Cortex of kidney (tissue), 1 donor: Measurements from ENCODE around the gene ACOT11.

Experiments used
- DNase-seq: peaks from one replicate; lab custom pipeline; 2025; lab: John Stamatoyannopoulos, UW

Gene ACOT11

DNA sequence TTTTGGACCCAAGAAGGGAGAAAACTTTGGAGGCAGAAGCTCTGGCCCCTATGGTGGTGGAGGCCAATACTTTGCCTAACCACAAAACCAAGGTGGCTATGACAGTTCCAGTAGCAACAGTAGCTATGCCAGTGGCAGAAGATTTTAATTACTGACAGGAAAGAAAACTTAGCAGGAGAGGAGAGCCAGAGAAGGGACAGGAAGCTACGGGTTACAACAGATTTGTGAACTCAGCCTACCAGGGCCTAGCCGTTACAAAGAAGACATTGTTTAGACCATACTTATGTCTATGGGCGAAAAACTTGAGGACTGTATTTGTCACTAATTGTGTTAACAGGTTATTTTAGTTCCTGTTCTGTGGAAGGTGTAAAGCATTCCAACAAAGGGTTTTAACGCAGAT is 10.4 kb upstream of the ACOT11 start:
- DNase-seq, result no peak

DNA sequence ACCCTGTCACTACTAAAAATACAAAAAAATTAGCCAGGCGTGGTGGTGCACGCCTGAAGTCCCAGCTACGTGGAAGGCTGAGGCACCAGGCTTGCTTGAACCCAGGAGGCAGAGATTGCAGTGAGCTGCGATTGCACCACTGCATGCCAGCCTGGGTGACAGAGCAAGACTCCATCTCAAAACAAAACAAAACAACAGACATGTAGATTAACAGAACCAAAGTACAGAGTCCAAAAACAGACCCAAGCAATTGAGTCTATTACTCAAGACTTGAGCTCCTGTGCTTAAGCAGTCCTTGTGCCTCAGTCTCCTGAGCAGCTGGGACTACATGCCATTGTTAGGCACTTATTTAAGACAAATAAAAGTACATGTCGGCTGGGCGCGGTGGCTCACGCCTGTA is 9.5 kb upstream of the ACOT11 start:
- DNase-seq, result no peak

DNA sequence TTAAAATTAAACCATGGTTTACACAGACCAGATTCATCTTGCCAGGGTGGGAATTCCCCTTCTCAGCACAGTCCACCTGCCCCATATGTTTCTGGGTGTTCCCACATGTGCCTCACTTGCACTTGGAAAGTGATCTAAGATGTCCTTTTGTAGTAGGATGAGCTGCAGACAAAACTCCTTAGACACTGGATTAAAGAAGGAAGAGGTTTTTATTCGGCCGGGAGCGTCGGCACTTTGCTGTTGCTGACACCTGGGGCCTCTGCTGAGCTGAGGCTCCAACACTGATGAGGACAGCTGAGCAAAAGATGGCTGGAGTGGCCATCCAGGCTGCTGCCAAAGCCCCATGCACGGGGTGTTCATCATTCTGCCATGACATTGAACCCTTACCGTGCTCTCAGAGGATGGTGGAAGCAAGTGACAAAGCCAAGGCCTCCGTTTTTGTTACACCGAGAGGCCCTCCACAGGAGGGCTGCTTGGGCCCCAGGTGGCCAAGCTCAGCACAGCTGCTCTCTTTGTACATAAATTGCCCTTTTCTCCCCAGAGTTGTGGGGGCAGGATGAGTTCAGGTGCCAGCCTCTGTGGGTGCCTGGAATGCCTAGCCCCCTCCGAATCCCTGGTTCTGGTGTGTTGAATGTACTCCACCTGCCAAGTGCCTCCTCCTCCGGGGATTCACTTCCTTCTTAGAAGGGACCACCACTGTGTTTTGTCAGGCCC is 7.3 kb upstream of the ACOT11 start:
- no peak for DNase-seq

DNA sequence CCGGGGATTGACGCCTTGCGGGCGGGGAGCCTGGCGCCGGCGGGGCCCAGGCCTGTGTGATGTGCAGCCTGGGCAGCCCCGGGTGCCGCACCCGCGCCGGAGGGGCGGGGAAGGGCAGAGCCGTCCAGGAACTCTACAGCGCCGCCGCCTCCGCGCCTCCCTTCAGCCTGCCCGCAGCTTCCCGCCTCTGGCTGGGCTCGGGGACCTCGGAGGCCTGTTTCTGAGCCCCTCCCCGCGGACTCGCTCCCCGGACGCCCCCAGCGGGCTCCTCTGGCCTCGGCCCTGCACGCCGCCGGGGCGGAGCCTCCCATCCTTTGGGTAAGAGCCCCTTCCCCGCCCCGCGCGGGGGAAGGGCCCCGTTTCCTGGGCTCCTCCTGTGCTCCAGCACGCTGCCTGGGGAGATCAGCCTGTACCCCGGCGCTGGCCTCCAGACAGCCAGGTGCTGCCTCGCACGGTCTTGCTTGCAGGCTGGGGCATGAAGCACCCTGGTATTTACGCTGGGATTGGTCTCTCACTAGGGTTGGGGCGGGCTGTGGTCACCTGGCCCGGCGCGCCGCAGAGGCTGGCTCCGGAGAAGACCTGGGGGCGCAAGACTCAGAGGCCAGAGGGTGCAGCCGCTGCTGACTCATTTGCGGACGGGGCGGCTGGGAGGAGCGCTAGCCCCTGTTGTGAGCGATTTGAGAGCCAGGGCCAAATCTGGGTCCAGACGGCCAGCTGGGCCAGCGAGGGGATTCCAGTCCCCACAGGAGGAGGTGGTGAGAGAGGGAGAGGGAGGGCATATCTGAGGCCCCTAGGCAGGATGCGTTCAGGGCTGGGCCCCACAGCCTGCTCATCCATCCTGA is 5.7 kb upstream of the ACOT11 start:
- DNase-seq, result no peak

- no peak for DNase-seq
Measured at GRCh38 chr1:54542962-54543539, 5.0 kb upstream of the ACOT11 start.

- no peak for DNase-seq
Measured at GRCh38 chr1:54543729-54544496, 4.1 kb upstream of the ACOT11 start.

DNA sequence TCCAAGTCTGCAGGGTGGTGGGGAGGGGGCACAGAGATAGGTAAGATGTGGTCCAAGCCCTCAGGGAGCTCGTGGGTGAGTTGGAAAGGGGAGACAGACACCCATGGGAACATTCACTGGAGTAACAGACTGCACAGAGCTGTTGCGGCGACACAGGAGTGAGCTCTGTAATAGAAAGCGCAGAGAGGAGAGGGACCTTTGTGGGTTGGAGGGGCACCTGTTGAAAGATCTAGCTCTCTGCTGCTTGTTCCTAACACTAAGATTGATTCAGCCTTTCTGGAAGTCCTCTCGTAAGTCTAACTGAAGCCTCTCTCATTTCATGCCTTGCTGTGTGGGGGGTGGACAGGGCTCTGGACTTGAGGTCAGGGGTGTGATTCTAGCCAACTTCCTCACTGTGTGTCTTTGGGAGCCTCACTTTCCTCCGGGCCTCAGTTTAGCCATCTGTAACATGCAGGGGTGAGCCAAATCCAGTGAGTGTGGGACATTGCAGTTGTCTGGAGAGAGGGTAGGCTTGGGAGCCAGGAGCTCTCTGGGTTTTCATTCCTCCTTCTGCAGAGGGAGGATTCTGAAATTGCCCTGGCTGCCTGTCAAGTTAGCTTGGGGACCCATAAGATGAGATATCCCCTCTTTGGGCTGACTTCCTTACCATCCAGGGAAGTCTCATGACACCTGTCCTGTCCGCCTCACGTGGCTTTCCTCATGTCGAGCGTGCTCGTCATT is 2.0 kb upstream of the ACOT11 start:
- no peak for DNase-seq

GRCh38 chr1:54546651-54547401 is 1.2 kb upstream of the ACOT11 start:
- no peak for DNase-seq

GRCh38 chr1:54548389-54549044 is 489 bp downstream of the ACOT11 start:
- DNase-seq, result no peak

- no peak for DNase-seq
Measured at GRCh38 chr1:54549181-54549924, 1.3 kb downstream of the ACOT11 start.

GRCh38 chr1:54551891-54552290 is 3.9 kb downstream of the ACOT11 start:
- DNase-seq, result no peak

DNA sequence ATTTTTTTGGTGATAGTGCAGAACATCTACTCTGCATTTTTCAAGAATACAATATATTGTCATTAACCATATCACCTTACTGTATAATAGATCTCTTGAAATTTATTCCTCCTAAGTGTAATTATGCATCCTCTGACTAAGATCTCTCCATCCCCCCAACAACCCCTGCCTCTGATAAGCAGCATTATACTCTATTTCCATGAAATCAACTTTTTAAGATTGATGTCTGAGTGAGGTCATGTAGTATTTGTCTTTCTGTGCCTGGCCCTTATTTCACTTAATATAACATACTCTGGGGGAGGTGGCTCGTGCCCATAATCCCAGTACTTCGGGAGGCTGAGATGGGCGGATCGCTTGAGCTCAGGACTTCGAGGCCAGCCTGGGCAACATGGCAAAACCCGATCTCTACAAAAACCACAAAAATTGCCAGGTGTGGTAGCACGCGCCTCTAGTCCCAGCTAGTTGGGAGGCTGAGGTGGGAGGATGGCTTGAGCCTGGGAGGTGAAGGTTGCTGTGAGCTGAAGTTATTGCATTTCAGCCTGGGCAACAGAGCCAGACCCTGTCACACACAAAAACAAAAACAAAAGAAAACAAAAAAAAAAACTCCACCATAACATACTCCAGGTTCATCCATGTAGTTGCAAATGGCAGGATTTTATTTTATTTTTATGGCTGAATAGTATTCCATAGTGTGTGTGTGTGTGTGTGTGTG is 5.7 kb downstream of the ACOT11 start:
- no peak for DNase-seq

GRCh38 chr1:54556110-54556509 is 8.1 kb downstream of the ACOT11 start:
- DNase-seq, result no peak

GRCh38 chr1:54557671-54558355 is 9.8 kb downstream of the ACOT11 start:
- no peak for DNase-seq

DNA sequence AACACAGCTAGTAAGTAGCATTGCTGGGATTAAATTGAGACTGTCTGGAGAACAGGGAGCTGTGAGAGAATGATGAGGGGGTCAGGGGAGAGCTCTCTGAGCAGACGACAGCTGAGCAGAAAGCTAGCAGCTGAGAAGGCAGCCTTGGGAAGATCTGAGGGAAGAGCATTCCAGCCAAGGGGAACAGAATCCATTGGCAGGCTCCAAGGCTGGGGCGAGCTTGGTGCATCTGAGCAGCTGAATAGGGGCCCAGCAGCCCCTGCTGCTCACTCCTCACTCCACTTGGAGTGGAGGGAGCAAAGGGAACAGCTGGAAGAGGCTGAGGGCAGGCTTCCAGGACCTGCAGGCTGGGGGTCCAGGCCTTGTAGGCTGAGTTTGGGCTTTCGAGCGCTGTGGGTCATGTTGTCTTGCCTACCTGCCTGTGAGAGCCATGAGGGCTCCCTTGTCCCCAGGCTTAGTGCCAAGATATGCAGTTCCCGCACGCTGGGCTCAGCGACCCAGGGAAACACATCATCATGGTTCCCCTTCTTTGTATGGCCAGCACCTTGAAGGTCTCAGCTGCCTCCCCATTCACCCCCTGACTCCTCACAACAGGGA is 10.5 kb downstream of the ACOT11 start:
- no peak for DNase-seq

DNA sequence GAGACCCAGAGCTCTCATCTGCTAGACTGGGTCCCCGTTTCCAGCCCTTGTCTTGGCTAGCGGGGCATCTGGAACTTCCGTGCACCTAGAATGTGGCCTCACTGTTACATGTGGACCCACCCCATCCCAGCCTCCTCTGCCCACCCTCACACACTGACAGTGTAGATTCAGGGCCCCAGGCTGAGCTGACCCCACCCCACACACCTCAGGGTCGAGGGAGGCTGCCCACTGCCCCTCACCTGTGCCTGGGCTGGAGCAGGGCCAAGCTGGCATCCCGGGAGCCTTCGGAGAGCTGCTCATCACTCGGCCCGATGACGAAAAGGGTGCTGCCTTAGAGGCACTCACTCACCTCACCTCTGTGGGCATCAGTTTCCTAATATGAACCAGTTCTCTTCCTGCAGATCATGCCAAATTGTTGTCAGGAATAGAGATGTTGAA is 11.1 kb downstream of the ACOT11 start:
- no peak for DNase-seq

GRCh38 chr1:54559771-54560231 is 11.8 kb downstream of the ACOT11 start:
- DNase-seq, result no peak
